Esophagus muscularis mucosa (tissue), 4 donors: ENCODE measurements around the gene CLEC16A. TPM values are rescaled to one million over a fixed set of nuclear protein-coding genes. Genes with fewer than 3 reads are reported as not detected.

Experiments used
- DNase-seq: peaks from one replicate; pipeline ENCODE4 v3.0.0-alpha.2; 2017; ENCODE audit errors: extremely low spot score
- H3K27ac ChIP-seq, 4 donors: fragments of 200-600 bp; sonication (generic); replicated peaks in 1 of 4; 1 replicate in 3 of 4; 2 replicates in 1 of 4; pipeline ENCODE4 v1.5.1; 2016 to 2019; ENCODE audit warnings: mild to moderate bottlenecking in 1 of 4
- H3K27me3 ChIP-seq, 4 donors: fragments of 200-600 bp; sonication (generic); one replicate each; pipeline versions ENCODE4 v1.5.1 to v1.6.0; 2016 to 2019
- H3K36me3 ChIP-seq, 4 donors: fragments of 200-600 bp; sonication (generic); one replicate each; pipeline ENCODE4 v1.5.1; 2016 to 2019
- H3K4me1 ChIP-seq, 4 donors: fragments of 200-600 bp; sonication (generic); one replicate each; pipeline ENCODE4 v1.5.1; 2016 to 2019
- H3K4me3 ChIP-seq, 4 donors: fragments of 200-600 bp; sonication (generic); 1 replicate in 2 of 4; 2 replicates in 2 of 4; pipeline ENCODE4 v1.5.1; 2016 to 2019; ENCODE audit warnings: mild to moderate bottlenecking in 4 of 4, moderate library complexity in 1 of 4
- H3K9me3 ChIP-seq, 4 donors: fragments of 200-600 bp; sonication (generic); 1 replicate in 3 of 4; 2 replicates in 1 of 4; pipeline ENCODE4 v1.5.1; 2016 to 2019
- EP300 ChIP-seq: sonication (generic); formaldehyde crosslinking; IDR thresholded peaks from one replicate; pipeline ENCODE4 v1.6.1; 2017; ENCODE audit warnings: antibody characterized with exemption
- POLR2A ChIP-seq: fragments of 450-650 bp; IDR thresholded peaks from one replicate; pipeline ENCODE4 v1.6.1; 2017; ENCODE audit warnings: antibody characterized with exemption, moderate library complexity, mild to moderate bottlenecking, low read depth
- POLR2AphosphoS5 ChIP-seq, 2 donors: sonication (generic); formaldehyde crosslinking; IDR thresholded peaks; one replicate each; pipeline ENCODE4 v1.6.1; 2017; ENCODE audit warnings: antibody characterized with exemption in 2 of 2
- WGBS: methylation state at CpG from one replicate; pipeline ENCODE4 v1.1.5; 2018; 5-methylcytosine and 5-hydroxymethylcytosine counted together
- intact Hi-C: fragments of 100-400 bp; cut with DNase I; formaldehyde crosslinking; loops from one replicate; pipeline ENCODE4 v1.15.1; 2023
- total RNA-seq, 4 donors: library from RNA; depleted of rRNA; stranded (reverse); fragments of >200 nt; gene quantifications; one replicate each; pipeline versions ENCODE4 v1.1.0 to v1.2.1, GENCODE V29; 2016
- TF ChIP-seq, protein P1 (sequence below), 3 experiments: fragments of 200-600 bp in 2 of 3; fragments of 450-650 bp in 1 of 3; sonication (generic) in 2 of 3; IDR thresholded peaks; one replicate each; pipeline ENCODE4 v1.5.1; 2017 to 2019; ENCODE audit warnings: antibody characterized with exemption in 3 of 3, mild to moderate bottlenecking in 2 of 3, moderate library complexity in 1 of 3

Gene CLEC16A
- total RNA-seq, 4 donors from 2014 or later: 22.3 to 34.7 (median 29.2) TPM

DNA sequence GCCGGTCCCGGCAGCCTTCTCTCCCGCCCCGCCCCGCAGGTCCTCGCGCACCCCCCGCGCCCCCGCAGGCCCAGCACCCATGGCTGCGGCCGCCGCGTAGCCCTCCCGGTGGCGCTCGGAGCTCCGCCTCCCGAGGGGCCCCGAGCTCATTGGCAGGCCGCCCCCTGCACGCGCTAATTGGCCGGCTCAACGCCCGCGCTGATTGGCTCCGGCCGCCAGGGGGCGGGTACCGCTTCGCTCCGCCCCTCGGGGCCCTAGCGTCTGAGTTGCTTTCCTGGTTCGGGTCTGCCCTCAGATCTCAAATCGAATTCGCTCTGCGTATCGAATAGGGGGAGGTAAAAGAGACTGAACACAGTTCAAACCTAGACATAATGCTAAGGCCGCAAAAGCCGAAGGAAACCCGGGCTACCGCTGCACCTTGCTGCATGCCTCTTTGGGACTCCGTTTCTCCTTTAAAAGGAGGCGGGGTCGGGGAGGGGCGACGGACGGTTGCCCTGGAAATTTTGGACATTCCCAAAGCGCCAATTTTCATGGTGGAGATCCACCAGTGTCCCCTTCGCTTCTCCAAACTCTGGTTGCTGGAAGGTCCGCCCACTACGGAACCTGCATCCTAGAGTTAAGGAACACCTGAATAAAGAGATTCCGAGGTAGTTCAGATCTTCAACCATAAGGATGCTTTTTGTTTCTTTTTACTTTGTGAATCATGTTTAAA, 1.9 kb upstream of the CLEC16A start, which contains the start of gene DEXI:
Gene DEXI, minus strand, starts transcription at position 117 of the 712 bp plus-strand sequence. CDS start 463 bp downstream, outside the sequence.
- Histone ChIP-seq H3K4me1 (peaks cover 77 to 86% (median 79%) of the 10 kb centered on the region in 4 donors), H3K4me3 (peak within 1 kb of the TSS; percentile 78 to 96 (median 88)), H3K27ac (peak within 1 kb of the TSS; percentile 90 to 92 (median 92)), H3K36me3 (no peaks in the 10 kb centered on the region), H3K9me3 (no peaks in the 10 kb centered on the region), H3K27me3 (no peaks in the 10 kb centered on the region)
- 21% methylated on average over 16 of the region's 55 CpGs for WGBS
- DNase-seq: peak; percentile 97
- intact Hi-C loops: loop anchor here (10.0 kb wide), 1 partner anchor 722 kb away; the partner anchor contains the start of gene SNN
- peak; percentile 57 for TF ChIP-seq POLR2A
- no peak for TF ChIP-seq EP300
- TF ChIP-seq, protein P1, sequence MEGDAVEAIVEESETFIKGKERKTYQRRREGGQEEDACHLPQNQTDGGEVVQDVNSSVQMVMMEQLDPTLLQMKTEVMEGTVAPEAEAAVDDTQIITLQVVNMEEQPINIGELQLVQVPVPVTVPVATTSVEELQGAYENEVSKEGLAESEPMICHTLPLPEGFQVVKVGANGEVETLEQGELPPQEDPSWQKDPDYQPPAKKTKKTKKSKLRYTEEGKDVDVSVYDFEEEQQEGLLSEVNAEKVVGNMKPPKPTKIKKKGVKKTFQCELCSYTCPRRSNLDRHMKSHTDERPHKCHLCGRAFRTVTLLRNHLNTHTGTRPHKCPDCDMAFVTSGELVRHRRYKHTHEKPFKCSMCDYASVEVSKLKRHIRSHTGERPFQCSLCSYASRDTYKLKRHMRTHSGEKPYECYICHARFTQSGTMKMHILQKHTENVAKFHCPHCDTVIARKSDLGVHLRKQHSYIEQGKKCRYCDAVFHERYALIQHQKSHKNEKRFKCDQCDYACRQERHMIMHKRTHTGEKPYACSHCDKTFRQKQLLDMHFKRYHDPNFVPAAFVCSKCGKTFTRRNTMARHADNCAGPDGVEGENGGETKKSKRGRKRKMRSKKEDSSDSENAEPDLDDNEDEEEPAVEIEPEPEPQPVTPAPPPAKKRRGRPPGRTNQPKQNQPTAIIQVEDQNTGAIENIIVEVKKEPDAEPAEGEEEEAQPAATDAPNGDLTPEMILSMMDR (IDR thresholded peaks at IDR 0.05): peak in 2 of 3 experiments; percentile 30 to 32
- TF ChIP-seq POLR2AphosphoS5 (IDR thresholded peaks at IDR 0.05): peak; percentile 93 to 94

DNA sequence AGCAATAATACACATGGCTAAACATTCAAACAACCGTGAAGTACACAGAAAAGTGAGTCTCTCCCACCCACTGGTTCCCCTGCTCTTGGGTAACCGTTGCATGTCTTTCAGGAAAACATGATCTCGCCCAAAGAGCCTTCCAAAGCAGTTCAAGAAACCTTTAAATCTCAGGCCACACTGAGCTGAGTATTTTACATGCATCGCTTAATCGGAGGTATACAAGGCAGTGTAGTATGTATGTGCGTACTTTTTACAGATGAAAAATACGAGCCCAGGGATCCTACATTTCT, 1.4 kb upstream of the CLEC16A start:
- 86% methylated on average over 7 of the region's 7 CpGs for WGBS
- H3K27me3 ChIP-seq: no peaks in the 10 kb centered on the region
- H3K4me1 ChIP-seq: peaks cover 72 to 82% (median 74%) of the 10 kb centered on the region in 4 donors
- TF ChIP-seq POLR2A (no peak), EP300 (no peak), POLR2AphosphoS5 (IDR thresholded peaks at IDR 0.05) (no peak)
- TF ChIP-seq, protein P1 (IDR thresholded peaks at IDR 0.05): no peak
- intact Hi-C loops: loop anchor here (10.0 kb wide), 1 partner anchor 722 kb away; the partner anchor contains the start of gene SNN
- no peaks in the 10 kb centered on the region for H3K36me3 ChIP-seq
- no peaks in the 10 kb centered on the region for H3K9me3 ChIP-seq
- H3K4me3 ChIP-seq: peak overlapping the region; percentile 78 to 96 (median 88)
- peak overlapping the region; percentile 90 to 92 (median 92) for H3K27ac ChIP-seq
- DNase-seq: no peak

DNA sequence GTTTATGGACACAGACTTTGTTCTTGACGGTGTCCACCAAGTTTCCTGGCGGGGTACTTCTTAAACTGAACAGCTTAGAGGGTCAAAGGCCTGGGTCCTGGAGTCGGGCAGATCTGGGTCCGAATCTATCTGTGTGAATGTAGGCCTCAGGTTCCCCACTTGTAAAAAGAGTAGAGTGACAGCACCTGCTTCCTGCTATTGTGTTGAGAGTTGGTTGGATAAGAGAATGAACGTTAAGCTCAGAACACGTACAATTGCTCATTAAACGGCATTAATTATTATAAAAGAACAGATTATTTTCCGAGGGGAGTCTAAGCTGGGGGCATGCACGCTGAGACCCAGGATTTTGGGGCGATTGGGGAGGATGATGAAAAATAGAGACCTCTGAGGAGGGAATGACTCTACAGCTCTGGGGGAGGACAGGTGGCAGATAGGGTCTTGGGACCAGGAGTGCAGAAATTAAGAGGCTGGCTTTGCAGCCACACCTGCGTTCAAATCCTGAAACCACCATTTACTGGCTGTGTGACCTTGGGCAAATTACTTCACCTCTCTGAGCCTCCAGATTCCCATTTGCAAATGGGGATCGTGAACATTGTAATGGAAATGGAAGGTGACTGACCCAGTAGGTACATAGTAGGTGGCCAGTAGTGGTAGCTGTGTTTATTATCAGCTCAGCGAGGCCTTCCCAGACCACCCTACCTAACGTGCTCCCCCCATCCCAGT, 862 bp downstream of the CLEC16A start:
- Histone ChIP-seq H3K27ac (peak overlapping the region; percentile 85 to 92 (median 90)), H3K4me1 (peaks cover 52 to 71% (median 56%) of the 10 kb centered on the region in 4 donors)
- 36% methylated on average over 13 of the region's 14 CpGs for WGBS

DNA sequence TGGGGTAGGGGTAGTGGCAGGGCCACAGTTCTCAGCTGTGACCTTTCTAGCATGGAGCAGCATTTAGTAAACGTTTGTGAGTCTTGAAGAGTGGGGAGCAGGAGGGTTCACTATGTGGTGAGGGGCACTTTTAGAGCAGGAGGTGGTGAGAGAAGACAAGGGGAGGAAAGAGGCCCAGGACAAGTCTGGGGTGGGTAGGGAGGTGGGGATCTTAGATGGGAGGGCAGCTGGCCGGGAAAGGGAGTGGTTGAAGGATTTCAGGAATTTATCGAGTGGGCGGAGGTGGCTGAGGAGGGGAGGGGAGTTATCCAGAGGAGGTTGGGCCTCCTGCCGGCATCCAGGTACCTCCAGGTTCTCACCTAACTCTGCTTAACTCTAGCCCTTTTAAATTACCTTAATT, 1.9 kb downstream of the CLEC16A start:
- intact Hi-C loops: loop anchor here (10.0 kb wide), 1 partner anchor 718 kb away; the partner anchor contains the start of gene SNN
- Histone ChIP-seq H3K27ac (no peak overlapping the region), H3K4me3 (peak overlapping the region in 1 of 4 donors; percentile 91), H3K27me3 (no peaks in the 10 kb centered on the region), H3K9me3 (no peaks in the 10 kb centered on the region), H3K4me1 (peaks cover 46 to 71% (median 55%) of the 10 kb centered on the region in 4 donors), H3K36me3 (no peaks in the 10 kb centered on the region)
- DNase-seq: no peak
- no peak for TF ChIP-seq EP300
- TF ChIP-seq POLR2AphosphoS5 (IDR thresholded peaks at IDR 0.05): no peak
- TF ChIP-seq, protein P1 (IDR thresholded peaks at IDR 0.05): no peak
- TF ChIP-seq POLR2A: no peak
- WGBS: 48% methylated on average over 5 of the region's 5 CpGs

More for the DNA sequence above, 862 bp downstream of the CLEC16A start:
- peak overlapping the region; percentile 72 to 96 (median 86) for H3K4me3 ChIP-seq
- DNase-seq: no peak
- TF ChIP-seq, protein P1 (IDR thresholded peaks at IDR 0.05): no peak
- no peak for TF ChIP-seq POLR2A
- no peaks in the 10 kb centered on the region for H3K27me3 ChIP-seq
- no peaks in the 10 kb centered on the region for H3K9me3 ChIP-seq
- intact Hi-C loops: loop anchor here (10.0 kb wide), 1 partner anchor 720 kb away; the partner anchor contains the start of gene SNN
- H3K36me3 ChIP-seq: no peaks in the 10 kb centered on the region
